ENCODE data around the gene CDH15. TPM values are rescaled to one million over a fixed set of nuclear protein-coding genes. Genes with fewer than 3 reads are reported as not detected.

The CDH15 gene
- total RNA-seq, 1 experiment from 2014 or later: 0.46 TPM

DNA sequence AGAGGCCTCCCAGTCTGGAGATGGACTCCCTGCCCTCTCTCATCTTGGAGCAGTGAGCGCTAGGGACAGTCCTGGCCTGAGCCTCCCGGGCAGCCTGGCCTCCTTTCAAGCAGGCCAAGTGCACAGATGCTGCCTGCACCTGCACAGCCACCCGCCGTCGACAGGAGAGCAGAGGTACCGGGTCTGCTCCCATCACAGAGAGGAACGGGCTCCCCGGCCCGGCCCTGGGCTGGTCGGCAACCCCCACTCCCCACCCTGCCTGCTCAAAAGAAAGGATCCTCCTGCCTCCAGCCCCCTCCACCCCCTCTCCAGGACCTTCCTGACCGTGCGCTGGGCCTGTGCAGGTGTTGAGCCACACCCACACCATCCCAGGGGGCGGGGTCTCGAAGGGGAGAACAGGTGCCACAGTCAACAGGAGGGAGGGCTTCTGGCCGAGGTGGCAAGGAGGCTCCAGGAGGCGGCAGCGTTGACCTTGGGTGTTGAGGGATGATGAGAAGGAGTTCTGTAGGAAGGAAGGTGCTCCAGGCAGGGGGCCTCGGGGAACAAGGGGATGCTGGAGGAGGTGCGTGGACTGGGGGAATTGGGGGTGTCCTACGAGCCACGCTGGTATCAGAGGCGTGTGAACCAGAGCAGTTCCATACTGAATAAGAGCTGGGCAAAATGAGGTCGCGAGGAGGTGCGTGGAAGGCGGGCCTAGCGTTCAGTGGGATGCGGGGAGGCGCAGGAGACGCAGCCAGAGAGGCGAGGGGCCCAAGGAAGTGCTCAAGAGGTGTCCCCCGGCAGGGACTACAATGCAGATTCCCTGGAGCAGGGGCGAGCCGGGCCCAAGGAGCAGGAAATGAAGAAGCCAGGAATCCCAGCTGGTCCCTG, 967 bp upstream of the CDH15 start (continued):
- TF ChIP-seq, protein P1, sequence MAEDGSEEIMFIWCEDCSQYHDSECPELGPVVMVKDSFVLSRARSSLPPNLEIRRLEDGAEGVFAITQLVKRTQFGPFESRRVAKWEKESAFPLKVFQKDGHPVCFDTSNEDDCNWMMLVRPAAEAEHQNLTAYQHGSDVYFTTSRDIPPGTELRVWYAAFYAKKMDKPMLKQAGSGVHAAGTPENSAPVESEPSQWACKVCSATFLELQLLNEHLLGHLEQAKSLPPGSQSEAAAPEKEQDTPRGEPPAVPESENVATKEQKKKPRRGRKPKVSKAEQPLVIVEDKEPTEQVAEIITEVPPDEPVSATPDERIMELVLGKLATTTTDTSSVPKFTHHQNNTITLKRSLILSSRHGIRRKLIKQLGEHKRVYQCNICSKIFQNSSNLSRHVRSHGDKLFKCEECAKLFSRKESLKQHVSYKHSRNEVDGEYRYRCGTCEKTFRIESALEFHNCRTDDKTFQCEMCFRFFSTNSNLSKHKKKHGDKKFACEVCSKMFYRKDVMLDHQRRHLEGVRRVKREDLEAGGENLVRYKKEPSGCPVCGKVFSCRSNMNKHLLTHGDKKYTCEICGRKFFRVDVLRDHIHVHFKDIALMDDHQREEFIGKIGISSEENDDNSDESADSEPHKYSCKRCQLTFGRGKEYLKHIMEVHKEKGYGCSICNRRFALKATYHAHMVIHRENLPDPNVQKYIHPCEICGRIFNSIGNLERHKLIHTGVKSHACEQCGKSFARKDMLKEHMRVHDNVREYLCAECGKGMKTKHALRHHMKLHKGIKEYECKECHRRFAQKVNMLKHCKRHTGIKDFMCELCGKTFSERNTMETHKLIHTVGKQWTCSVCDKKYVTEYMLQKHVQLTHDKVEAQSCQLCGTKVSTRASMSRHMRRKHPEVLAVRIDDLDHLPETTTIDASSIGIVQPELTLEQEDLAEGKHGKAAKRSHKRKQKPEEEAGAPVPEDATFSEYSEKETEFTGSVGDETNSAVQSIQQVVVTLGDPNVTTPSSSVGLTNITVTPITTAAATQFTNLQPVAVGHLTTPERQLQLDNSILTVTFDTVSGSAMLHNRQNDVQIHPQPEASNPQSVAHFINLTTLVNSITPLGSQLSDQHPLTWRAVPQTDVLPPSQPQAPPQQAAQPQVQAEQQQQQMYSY (CRISPR knock-in tag; IDR thresholded peaks at IDR 0.05): no peak
- no peak for TF ChIP-seq ATF3 (CRISPR knock-in tag; conservative IDR thresholded peaks at IDR 0.05)
- TF ChIP-seq ZNF671 (CRISPR knock-in tag; IDR thresholded peaks at IDR 0.05): no peak
- TF ChIP-seq KAT7 (CRISPR knock-in tag; IDR thresholded peaks at IDR 0.05; ENCODE audit: borderline replicate concordance): no peak
- TF ChIP-seq CREM (CRISPR knock-in tag; IDR thresholded peaks at IDR 0.05): no peak
- TF ChIP-seq, protein P2, sequence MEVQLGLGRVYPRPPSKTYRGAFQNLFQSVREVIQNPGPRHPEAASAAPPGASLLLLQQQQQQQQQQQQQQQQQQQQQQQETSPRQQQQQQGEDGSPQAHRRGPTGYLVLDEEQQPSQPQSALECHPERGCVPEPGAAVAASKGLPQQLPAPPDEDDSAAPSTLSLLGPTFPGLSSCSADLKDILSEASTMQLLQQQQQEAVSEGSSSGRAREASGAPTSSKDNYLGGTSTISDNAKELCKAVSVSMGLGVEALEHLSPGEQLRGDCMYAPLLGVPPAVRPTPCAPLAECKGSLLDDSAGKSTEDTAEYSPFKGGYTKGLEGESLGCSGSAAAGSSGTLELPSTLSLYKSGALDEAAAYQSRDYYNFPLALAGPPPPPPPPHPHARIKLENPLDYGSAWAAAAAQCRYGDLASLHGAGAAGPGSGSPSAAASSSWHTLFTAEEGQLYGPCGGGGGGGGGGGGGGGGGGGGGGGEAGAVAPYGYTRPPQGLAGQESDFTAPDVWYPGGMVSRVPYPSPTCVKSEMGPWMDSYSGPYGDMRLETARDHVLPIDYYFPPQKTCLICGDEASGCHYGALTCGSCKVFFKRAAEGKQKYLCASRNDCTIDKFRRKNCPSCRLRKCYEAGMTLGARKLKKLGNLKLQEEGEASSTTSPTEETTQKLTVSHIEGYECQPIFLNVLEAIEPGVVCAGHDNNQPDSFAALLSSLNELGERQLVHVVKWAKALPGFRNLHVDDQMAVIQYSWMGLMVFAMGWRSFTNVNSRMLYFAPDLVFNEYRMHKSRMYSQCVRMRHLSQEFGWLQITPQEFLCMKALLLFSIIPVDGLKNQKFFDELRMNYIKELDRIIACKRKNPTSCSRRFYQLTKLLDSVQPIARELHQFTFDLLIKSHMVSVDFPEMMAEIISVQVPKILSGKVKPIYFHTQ (CRISPR knock-in tag; IDR thresholded peaks at IDR 0.05): no peak
- TF ChIP-seq GTF2I (CRISPR knock-in tag; conservative IDR thresholded peaks at IDR 0.05): no peak
- TF ChIP-seq SP1 (CRISPR knock-in tag; conservative IDR thresholded peaks at IDR 0.05): no peak

- ChIA-PET POLR2A (no interaction called here), CTCF (interaction anchor here (2.2 kb wide), 1 partner anchor 21 kb away, joined by 14 read pairs; no protein-coding TSS in a partner anchor)
- Mint-ChIP-seq H3K27me3 (ENCODE audit: low read depth) (peaks cover 6% of the 10 kb centered on the region; the same call in 1 of the 2 replicates), H3K4me1 (peaks cover 14% of the 10 kb centered on the region), H3K36me3 (no peaks in the 10 kb centered on the region), H3K9me3 (no peaks in the 10 kb centered on the region), H3K4me3 (no peak overlapping the region), H3K27ac (no peak overlapping the region)
- TF ChIP-seq, protein P3, sequence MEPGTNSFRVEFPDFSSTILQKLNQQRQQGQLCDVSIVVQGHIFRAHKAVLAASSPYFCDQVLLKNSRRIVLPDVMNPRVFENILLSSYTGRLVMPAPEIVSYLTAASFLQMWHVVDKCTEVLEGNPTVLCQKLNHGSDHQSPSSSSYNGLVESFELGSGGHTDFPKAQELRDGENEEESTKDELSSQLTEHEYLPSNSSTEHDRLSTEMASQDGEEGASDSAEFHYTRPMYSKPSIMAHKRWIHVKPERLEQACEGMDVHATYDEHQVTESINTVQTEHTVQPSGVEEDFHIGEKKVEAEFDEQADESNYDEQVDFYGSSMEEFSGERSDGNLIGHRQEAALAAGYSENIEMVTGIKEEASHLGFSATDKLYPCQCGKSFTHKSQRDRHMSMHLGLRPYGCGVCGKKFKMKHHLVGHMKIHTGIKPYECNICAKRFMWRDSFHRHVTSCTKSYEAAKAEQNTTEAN (CRISPR knock-in tag; IDR thresholded peaks at IDR 0.05): no peak
- TF ChIP-seq FOXK1 (CRISPR knock-in tag; IDR thresholded peaks at IDR 0.05): no peak
- ATAC-seq: no peak
- DNase-seq (ENCODE audit: low spot score): no peak
Observed at GRCh38 chr16:89172171-89172527, 601 bp downstream of the CDH15 start.

DNA sequence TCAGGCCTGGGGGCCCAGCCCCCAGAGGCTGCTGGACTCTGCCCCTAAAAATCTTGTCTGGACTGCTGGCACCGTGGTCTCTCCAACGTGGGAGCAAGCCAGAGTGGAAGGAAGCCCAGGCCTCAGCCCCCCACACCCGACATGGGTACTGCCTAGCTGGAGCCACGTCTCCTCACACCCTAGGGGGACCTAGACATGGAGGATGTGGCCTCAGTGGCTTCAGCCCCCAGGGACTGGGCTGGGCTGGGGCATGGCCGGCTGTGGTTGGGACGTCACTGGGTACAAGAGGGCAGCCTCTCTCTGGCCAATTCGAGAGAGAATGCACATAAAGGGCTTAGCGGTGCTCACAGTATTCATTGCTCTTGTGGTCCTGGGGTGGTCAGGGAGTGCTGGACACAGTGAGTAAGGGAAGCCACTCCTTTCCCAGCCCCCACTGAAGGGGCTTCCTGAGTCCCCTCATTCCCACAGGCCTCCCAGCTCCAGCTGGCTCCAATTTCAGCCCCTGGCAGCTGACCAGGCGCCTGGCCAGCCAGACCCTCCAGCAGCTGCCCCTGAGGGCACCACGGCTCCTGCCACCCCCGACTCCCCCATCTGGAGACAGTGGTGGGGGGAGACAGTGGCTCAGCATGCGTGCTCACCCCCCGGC, 1.1 kb downstream of the CDH15 start:
- Mint-ChIP-seq H3K36me3 (no peaks in the 10 kb centered on the region), H3K4me3 (no peak overlapping the region), H3K9me3 (no peaks in the 10 kb centered on the region), H3K27me3 (ENCODE audit: low read depth) (peaks cover 6% of the 10 kb centered on the region; the same call in 1 of the 2 replicates), H3K27ac (no peak overlapping the region), H3K4me1 (peaks cover 14% of the 10 kb centered on the region)
- POLR2A ChIA-PET: interaction anchor here (1.6 kb wide), 1 partner anchor 27 kb away, joined by 4 read pairs; no protein-coding TSS in a partner anchor
- CTCF ChIA-PET: interaction anchor here (1.6 to 2.8 kb wide), 3 partner anchors 11 to 360 kb away, joined by 6 to 14 read pairs (median 9); partner anchors contain the start of gene APRT
- ATAC-seq (no peak), DNase-seq (ENCODE audit: low spot score) (no peak)
- TF ChIP-seq ZMAT4 (CRISPR knock-in tag; IDR thresholded peaks at IDR 0.05) (no peak), ZNF219 (CRISPR knock-in tag; IDR thresholded peaks at IDR 0.05; ENCODE audit: borderline replicate concordance) (no peak), RELA (CRISPR knock-in tag; IDR thresholded peaks at IDR 0.05; ENCODE audit: borderline replicate concordance) (no peak), FOXJ3 (CRISPR knock-in tag; IDR thresholded peaks at IDR 0.05; ENCODE audit: borderline replicate concordance) (no peak), SMAD4 (CRISPR knock-in tag; IDR thresholded peaks at IDR 0.05) (no peak), NR3C1 (CRISPR knock-in tag; conservative IDR thresholded peaks at IDR 0.05; ENCODE audit: low read depth) (no peak), FOXP4 (CRISPR knock-in tag; IDR thresholded peaks at IDR 0.05) (no peak)
- TF ChIP-seq, protein P2 (CRISPR knock-in tag; IDR thresholded peaks at IDR 0.05): no peak

Measured in WTC11 (cell line).